H1 (cell line): ENCODE results near the gene APH1B. TPM values are rescaled to one million over a fixed set of nuclear protein-coding genes. Genes with fewer than 3 reads are reported as not detected.

ENCODE experiments used
- CTCF ChIA-PET: fragments of 300-600 bp; sonication (Branson Sonifier 250); formaldehyde crosslinking; loops from one replicate; lab custom pipeline; 2021; ENCODE audit not compliant: partially characterized antibody; lab: Charles Lee
- POLR2A ChIA-PET: fragments of 300-600 bp; sonication (Branson Sonifier 250); formaldehyde crosslinking; loops from one replicate; lab custom pipeline; 2021; ENCODE audit warnings: inconsistent platforms; ENCODE audit not compliant: partially characterized antibody; lab: Charles Lee
- DNase-seq, 2 experiments: peaks; one replicate each; pipeline versions ENCODE4 v3.0.0 to v3.0.0-alpha.2; 2010 to 2022; ENCODE audit warnings: low spot score in 2 of 2, low read depth in 1 of 2, mixed read lengths in 1 of 2
- FAIRE-seq: peaks from 2 replicates; lab custom pipeline; 2011; peaks lifted over from hg19 to GRCh38; lab: Jason Lieb, UNC
- H2AFZ ChIP-seq: 2 replicates; pipeline ENCODE4 v1.8.1; 2012; ENCODE audit warnings: low read length, inconsistent platforms
- H2AK5ac ChIP-seq: 2 replicates; pipeline ENCODE4 v1.6.1; 2013; ENCODE audit warnings: low read depth, low read length
- H2BK120ac ChIP-seq: replicated peaks from 2 replicates; pipeline ENCODE3; 2013; ENCODE audit warnings: low read depth, low read length, inconsistent platforms
- H2BK12ac ChIP-seq: 2 replicates; pipeline ENCODE4 v1.6.1; 2013; ENCODE audit warnings: low read depth, low read length
- H2BK15ac ChIP-seq: 2 replicates; pipeline ENCODE4 v1.6.1; 2013; ENCODE audit warnings: low read length
- H2BK20ac ChIP-seq: 2 replicates; pipeline ENCODE4 v1.6.1; 2013; ENCODE audit warnings: low read length
- H2BK5ac ChIP-seq: 2 replicates; pipeline ENCODE4 v1.6.1; 2013; ENCODE audit warnings: low read depth, low read length
- H3K14ac ChIP-seq: 2 replicates; pipeline ENCODE4 v1.6.1; 2013; ENCODE audit warnings: inconsistent platforms; ENCODE audit not compliant: insufficient read length
- H3K18ac ChIP-seq: 2 replicates; pipeline ENCODE4 v1.6.1; 2013; ENCODE audit warnings: low read length; ENCODE audit errors: extremely low read depth
- H3K23ac ChIP-seq: 2 replicates; pipeline ENCODE4 v1.6.1; 2013; ENCODE audit warnings: inconsistent platforms; ENCODE audit not compliant: insufficient read length
- H3K23me2 ChIP-seq: 2 replicates; pipeline ENCODE4 v1.6.1; 2013; ENCODE audit warnings: low read depth, low read length
- H3K27ac ChIP-seq: 2 replicates; pipeline ENCODE4 v1.6.1; 2011; ENCODE audit warnings: low read depth, low read length, inconsistent platforms
- H3K27me3 ChIP-seq, 4 experiments: replicated peaks in 1 of 4; 1 replicate in 1 of 4; 2 replicates in 3 of 4; pipeline versions ENCODE4 v1.6.1 to v1.8.1; 2011 to 2013; ENCODE audit warnings: low read length in 3 of 4, mild to moderate bottlenecking in 3 of 4, inconsistent platforms in 2 of 4, mixed read lengths in 2 of 4, moderate library complexity in 1 of 4; ENCODE audit not compliant: control insufficient read depth in 3 of 4, insufficient read depth in 3 of 4; ENCODE audit errors: extremely low read depth in 1 of 4
- H3K36me3 ChIP-seq, 4 experiments: 2 replicates each; pipeline versions ENCODE4 v1.6.1 to v1.8.1; 2011 to 2013; ENCODE audit warnings: mild to moderate bottlenecking in 4 of 4, low read length in 3 of 4, moderate library complexity in 2 of 4, control low read depth in 1 of 4, inconsistent platforms in 1 of 4; ENCODE audit not compliant: insufficient read depth in 4 of 4, control insufficient read depth in 2 of 4
- H3K4ac ChIP-seq: replicated peaks from 2 replicates; pipeline ENCODE3; 2013; ENCODE audit warnings: low read length, low read depth, mixed read lengths, inconsistent platforms; ENCODE audit not compliant: insufficient read length
- H3K4me1 ChIP-seq, 4 experiments: replicated peaks in 1 of 4; 1 replicate in 1 of 4; 2 replicates in 3 of 4; pipeline versions ENCODE4 v1.6.1 to v1.8.1; 2011 to 2013; ENCODE audit warnings: low read length in 3 of 4, inconsistent platforms in 2 of 4, mixed read lengths in 1 of 4; ENCODE audit not compliant: insufficient read depth in 4 of 4, control insufficient read depth in 3 of 4
- H3K4me2 ChIP-seq, 2 experiments: 2 replicates each; pipeline versions ENCODE4 v1.6.1 to v1.8.1; 2011 to 2013; ENCODE audit warnings: low read depth in 2 of 2, low read length in 2 of 2, control low read depth in 1 of 2, inconsistent platforms in 1 of 2, mild to moderate bottlenecking in 1 of 2; ENCODE audit not compliant: insufficient read depth in 1 of 2
- H3K4me3 ChIP-seq, 4 experiments: fragments of 200-600, 300-600 bp in 1 of 4; sonication (generic), shearing (Covaris generic), sonication (Bioruptor Twin) in 1 of 4; 2 replicates each; pipeline versions ENCODE4 v1.5.1 to v1.8.1; 2011 to 2016; ENCODE audit warnings: low read length in 4 of 4, low read depth in 3 of 4, control low read depth in 2 of 4, inconsistent platforms in 2 of 4, mild to moderate bottlenecking in 2 of 4, mixed read lengths in 1 of 4, moderate library complexity in 1 of 4; ENCODE audit not compliant: insufficient read depth in 2 of 4; ENCODE audit errors: extremely low read depth in 1 of 4
- H3K56ac ChIP-seq: replicated peaks from 2 replicates; pipeline ENCODE3; 2013; ENCODE audit warnings: low read depth, mild to moderate bottlenecking, mixed read lengths, low read length, inconsistent platforms; ENCODE audit not compliant: insufficient read length
- H3K79me1 ChIP-seq: 2 replicates; pipeline ENCODE4 v1.6.1; 2013; ENCODE audit warnings: low read depth, low read length, control low read depth
- H3K79me2 ChIP-seq, 2 experiments: 2 replicates each; pipeline versions ENCODE4 v1.6.1 to v1.8.1; 2012 to 2013; ENCODE audit warnings: low read length in 2 of 2, mild to moderate bottlenecking in 2 of 2, inconsistent platforms in 1 of 2; ENCODE audit not compliant: insufficient read depth in 2 of 2, control insufficient read depth in 1 of 2
- H3K9ac ChIP-seq, 4 experiments: replicated peaks in 1 of 4; 1 replicate in 1 of 4; 2 replicates in 3 of 4; pipeline versions ENCODE4 v1.6.1 to v1.8.1; 2011 to 2013; ENCODE audit warnings: low read depth in 3 of 4, low read length in 3 of 4, control low read depth in 2 of 4, mild to moderate bottlenecking in 2 of 4, moderate library complexity in 2 of 4, inconsistent platforms in 1 of 4; ENCODE audit errors: extremely low read depth in 1 of 4
- H3K9me3 ChIP-seq, 2 experiments: 2 replicates each; pipeline versions ENCODE4 v1.6.1 to v1.8.1; 2012 to 2013; ENCODE audit warnings: mild to moderate bottlenecking in 2 of 2, moderate library complexity in 2 of 2, control low read depth in 1 of 2, inconsistent platforms in 1 of 2, low read depth in 1 of 2, low read length in 1 of 2, mixed read lengths in 1 of 2; ENCODE audit not compliant: insufficient read depth in 2 of 2
- H4K20me1 ChIP-seq, 2 experiments: replicated peaks in 1 of 2; 2 replicates each; pipeline versions ENCODE3 to v1.8.1; 2011 to 2013; ENCODE audit warnings: inconsistent platforms in 2 of 2, low read length in 2 of 2, mild to moderate bottlenecking in 1 of 2; ENCODE audit not compliant: insufficient read depth in 2 of 2, control insufficient read depth in 1 of 2
- H4K5ac ChIP-seq: 2 replicates; pipeline ENCODE4 v1.6.1; 2013; ENCODE audit warnings: low read length, low read depth, mixed read lengths, inconsistent platforms; ENCODE audit not compliant: insufficient read length
- H4K8ac ChIP-seq: 2 replicates; pipeline ENCODE4 v1.8.0; 2013; ENCODE audit warnings: mild to moderate bottlenecking, moderate library complexity, low read length, inconsistent platforms; ENCODE audit not compliant: insufficient read depth; ENCODE audit errors: extremely low read depth
- H4K91ac ChIP-seq: replicated peaks from 2 replicates; pipeline ENCODE3; 2013; ENCODE audit warnings: low read length, mixed read lengths, inconsistent platforms; ENCODE audit not compliant: insufficient read length
- SP4 ChIP-seq: IDR thresholded peaks from 2 replicates; pipeline ENCODE4 v1.6.1; 2012; ENCODE audit warnings: low read length, inconsistent platforms
- WGBS, 2 experiments: shearing (Covaris generic) in 1 of 2; methylation state at CpG; one replicate each; pipeline versions ENCODE4 v1.1.6 to v1.1.7; 2013 to 2015; ENCODE audit warnings: low lambda C conversion rate in 2 of 2, mixed read lengths in 2 of 2, inconsistent platforms in 1 of 2, low coverage in 1 of 2, missing lambda C conversion rate in 1 of 2; ENCODE audit not compliant: insufficient replicate concordance in 2 of 2, insufficient coverage in 1 of 2, insufficient read length in 1 of 2; ENCODE audit errors: extremely low coverage in 1 of 2, missing lambda C conversion rate in 1 of 2; 5-methylcytosine and 5-hydroxymethylcytosine counted together
- polyA plus RNA-seq, 7 experiments: library from polyadenylated mRNA; depleted of rRNA in 3 of 7; stranded (reverse) in 5 of 7; unstranded in 2 of 7; fragments of >200 nt in 5 of 7; fragments of 200-250 nt in 2 of 7; gene quantifications; 1 replicate in 5 of 7; 2 replicates in 1 of 7; 4 replicates in 1 of 7; pipeline versions ENCODE4 v1.2.1 to v1.2.3, GENCODE V29; 2011 to 2013; ENCODE audit warnings: missing spikeins in 2 of 7, mixed read lengths in 2 of 7
- total RNA-seq: library from RNA; stranded (reverse); fragmentation: NEBNext Ultra II Directional; extraction: Animal tissue kit (Norgen Biotek cat#: 25700); gene quantifications from 2 replicates; pipeline ENCODE4 v1.2.1, GENCODE V29; 2021

The APH1B gene
- total and polyA plus RNA-seq, 2 of the 8 experiments (the other 6 are each of a cell fraction or from before 2014, with no cell fraction given) = 11.5 to 22.9 TPM

DNA sequence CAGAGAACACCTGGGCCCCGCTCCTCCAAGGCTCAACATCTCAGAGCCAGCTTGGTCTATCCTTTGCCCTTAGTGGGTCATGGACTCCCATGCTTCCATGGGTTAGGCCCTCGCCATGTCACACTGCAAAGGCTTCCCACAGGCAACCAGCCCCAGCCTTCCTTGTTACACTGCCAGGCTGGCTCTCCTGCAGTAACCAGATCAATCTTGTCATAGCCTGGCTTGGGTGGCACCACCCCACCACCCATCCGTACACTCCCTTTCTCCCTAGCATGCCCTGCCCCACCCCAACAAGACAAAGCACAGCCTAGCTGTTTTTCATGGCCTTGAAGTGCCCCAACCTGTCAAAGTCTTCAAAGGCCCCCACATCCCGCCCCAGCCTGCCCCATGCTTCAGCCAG is 73.8 kb downstream of the APH1B start:
- Histone ChIP-seq H3K4me2 (no peak overlapping the region), H2BK5ac (no peak overlapping the region), H3K18ac (no peak overlapping the region), H2BK20ac (no peak overlapping the region), H3K23ac (no peak overlapping the region), H3K4me1 (no peaks in the 10 kb centered on the region), H2BK12ac (no peak overlapping the region), H2AFZ (no peak overlapping the region), H3K23me2 (no peaks in the 10 kb centered on the region), H3K9me3 (no peaks in the 10 kb centered on the region), H3K14ac (no peak overlapping the region), H3K36me3 (no peaks in the 10 kb centered on the region), H4K91ac (no peak overlapping the region), H4K8ac (no peak overlapping the region), H2AK5ac (no peak overlapping the region), H4K5ac (no peak overlapping the region), H2BK120ac (no peak overlapping the region), H3K27ac (no peak overlapping the region), H3K27me3 (no peaks in the 10 kb centered on the region), H3K4ac (no peak overlapping the region), H3K56ac (no peak overlapping the region), H3K79me1 (no peaks in the 10 kb centered on the region), H3K9ac (no peak overlapping the region), H3K79me2 (no peaks in the 10 kb centered on the region), H3K4me3 (no peak overlapping the region), H4K20me1 (no peaks in the 10 kb centered on the region), H2BK15ac (no peak overlapping the region)
- no peak for DNase-seq
- no peak for FAIRE-seq
- no peak for TF ChIP-seq SP4
- CTCF ChIA-PET = interaction anchor here (0.6 to 1.5 kb wide), 6 partner anchors 11 to 201 kb away, joined by 3 to 5 read pairs (median 4); no protein-coding TSS in a partner anchor
- WGBS, 2 experiments = 89% methylated on average over 4 of the region's 4 CpGs; no CpG with 5 or more reads in 1 of the 2 experiments
- POLR2A ChIA-PET = interaction anchor here (0.8 to 1.2 kb wide), 2 partner anchors 11 to 31 kb away, joined by 3 to 4 read pairs; partner anchors contain the start of gene CA12
